Epidermal melanocyte (primary cell): ENCODE data around the gene SERP1.
A peak's percentile ranks its signal among the peaks of the same experiment; 100 is the strongest.

Experiments used
- DNase-seq: peaks from one replicate; pipeline ENCODE4 v3.0.0; 2011; ENCODE audit warnings: low spot score; ENCODE audit not compliant: insufficient read length

SERP1 gene

DNA sequence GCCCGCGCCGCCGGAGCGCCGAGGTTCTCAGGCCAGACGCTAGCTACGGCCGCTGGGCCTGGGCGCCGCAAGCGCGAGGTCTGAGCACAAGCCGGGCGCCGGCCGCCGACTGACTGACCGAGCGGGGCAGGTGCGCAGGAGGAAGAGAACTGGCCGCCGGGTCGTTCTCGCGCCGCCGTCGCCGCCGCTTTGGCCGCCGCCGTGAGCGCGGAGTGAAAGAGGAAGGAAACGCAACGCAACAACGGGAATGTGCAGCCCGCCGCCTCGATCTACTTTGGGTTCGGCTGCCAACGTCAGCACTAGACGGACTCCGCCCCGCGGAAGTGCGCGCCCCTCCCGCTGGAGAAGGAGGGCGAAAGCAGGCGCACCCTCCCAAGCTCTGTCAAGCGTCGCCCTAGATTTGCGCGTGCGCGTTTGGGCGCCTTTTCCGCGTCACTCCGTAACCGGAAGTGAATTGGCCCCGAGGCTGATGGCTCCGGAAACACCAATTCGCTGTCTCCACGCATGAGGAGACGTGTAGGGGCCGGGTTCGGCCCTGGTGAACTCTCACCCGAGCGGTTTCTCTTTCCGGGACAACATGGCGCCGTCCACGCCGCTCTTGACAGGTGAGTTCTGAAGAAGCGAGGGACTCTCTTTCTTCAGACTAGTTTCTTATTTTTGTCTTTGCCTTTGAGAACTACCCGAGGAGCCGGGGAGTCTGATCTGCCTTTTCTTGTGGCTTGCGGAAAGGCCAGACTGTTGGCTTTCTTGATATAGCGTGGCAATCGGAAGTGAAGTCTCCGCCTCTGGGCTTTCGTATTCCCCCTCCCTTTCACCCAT lies at the start of gene SERP1, which contains the start of gene EIF2A:
SERP1 (minus strand) TSS at position 271 of the 819 bp plus-strand sequence. CDS start 361 bp downstream, outside the sequence.
EIF2A (plus strand) TSS at position 562 of the 819 bp plus-strand sequence; CDS start at position 578, 16 bp downstream.
- peak; percentile 79 for DNase-seq

DNA sequence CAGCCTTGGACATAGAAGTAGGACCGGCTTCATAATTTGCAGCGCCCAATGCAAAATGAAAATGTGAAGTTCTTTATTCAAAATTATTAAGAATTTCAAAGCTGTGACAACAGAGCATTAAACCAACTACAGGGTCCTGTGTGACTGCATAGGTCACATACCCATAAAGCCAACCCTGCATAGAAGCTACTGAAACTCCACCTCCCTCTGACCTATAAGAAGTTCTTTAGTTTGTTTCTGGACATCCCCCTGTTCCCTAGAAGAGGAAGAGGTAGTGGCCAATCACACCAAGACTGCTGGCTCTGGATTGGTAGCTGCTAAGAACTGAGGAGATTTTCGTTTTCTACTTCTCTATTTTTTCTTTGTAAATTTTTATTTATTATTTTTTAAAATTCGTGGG lies 47.9 kb upstream of the SERP1 start:
- no peak for DNase-seq

- no peak for DNase-seq
Observed at GRCh38 chr3:150589759-150590158, 43.5 kb upstream of the SERP1 start.

DNA sequence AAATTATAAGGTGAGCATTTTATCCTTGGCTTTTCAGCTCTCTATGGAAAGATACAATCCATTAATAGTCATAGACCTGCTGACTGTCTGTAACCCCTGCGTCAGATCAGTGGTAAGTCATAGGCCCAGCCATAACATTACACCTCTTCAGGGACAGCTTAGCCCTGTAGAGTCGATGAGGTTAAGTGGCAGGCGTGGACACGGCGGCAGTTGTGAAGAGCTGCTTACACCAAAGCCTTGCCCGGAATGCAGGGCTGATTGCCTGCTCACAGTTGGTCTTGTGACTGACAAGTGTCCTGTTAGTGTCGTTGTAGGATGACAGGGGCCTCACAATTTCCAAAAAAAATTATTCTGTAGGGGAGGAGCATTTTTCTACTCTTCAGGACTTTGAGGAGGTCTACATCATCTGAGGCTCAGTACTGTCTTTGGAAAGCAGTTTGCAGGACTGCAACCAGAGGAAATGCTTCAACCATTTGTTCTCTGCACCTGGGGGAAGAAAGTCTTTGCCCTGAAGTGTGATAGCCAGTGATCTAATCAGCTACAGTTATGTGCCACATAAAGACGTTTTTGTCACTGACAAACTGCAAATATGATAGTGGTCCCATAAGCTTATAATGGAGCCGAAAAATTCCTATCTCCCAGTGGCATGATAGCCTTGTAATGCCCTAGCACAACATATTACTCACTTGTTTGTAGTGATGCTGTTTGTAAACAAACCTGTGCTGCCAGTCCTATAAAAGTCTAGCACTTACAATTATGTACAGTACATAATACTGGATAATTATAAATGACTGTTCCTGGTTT lies 41.9 kb upstream of the SERP1 start:
- DNase-seq: no peak

- DNase-seq: no peak
Observed at GRCh38 chr3:150583028-150583427, 36.7 kb upstream of the SERP1 start.

DNA sequence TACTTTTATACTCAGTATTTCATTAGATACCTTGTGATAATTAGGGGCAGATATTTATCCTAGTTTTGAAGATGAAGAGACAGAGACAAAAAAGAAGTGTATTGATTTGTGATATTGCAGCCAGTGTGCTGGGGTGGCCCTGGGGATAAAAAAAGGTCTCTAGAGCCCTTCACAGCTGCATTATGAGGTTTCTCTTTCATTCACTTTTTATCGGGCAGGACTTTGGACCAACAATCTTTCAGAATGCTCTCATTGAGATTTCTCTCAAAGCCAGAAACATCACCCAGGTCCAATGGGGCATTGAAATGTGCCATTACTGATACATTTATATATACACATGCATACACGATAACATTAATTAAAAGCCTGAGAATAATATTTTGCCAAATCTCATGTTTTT lies 36.3 kb upstream of the SERP1 start:
- no peak for DNase-seq

DNA sequence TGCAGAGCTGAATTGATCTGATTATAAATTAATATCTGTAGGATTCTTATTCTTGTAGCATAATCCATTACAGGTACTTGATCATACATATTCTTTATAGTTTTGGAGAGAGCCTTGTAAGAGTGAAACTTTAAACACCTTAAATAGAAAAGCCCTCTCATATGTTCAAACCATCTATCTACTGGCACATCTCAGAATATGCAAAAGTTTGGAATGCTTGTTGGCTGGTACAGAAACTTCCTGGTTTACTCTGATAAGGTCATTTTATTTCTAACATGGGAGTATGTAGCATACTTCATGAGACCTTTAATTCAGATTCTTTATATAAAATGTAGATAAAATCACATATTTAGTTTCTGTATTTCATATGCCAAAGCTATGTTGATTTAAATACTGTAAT lies 34.9 kb upstream of the SERP1 start:
- no peak for DNase-seq

DNA sequence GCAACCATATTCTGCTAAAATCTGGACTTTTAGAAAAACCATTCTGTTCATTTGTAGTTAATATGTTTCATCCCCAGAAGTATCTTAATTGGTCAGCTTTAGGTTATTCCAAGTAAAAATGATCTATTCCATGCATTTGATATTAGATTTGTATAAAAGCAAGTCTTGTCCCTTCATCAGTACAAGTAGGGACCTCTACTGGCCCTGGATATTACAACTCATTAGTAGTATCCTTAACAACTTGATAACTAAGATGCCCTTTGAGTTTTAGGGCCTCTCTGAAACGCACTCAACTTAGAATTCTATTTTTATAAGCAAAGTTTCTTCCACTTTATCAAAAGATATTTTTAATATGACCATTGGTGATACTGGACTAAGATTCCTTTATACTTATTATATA lies 31.6 kb upstream of the SERP1 start:
- DNase-seq: no peak

GRCh38 chr3:150567328-150567727 lies 21.0 kb upstream of the SERP1 start:
- no peak for DNase-seq

- no peak for DNase-seq
Observed at GRCh38 chr3:150564243-150564642, 17.9 kb upstream of the SERP1 start.

- no peak for DNase-seq
Observed at GRCh38 chr3:150557725-150558124, 11.4 kb upstream of the SERP1 start.

DNA sequence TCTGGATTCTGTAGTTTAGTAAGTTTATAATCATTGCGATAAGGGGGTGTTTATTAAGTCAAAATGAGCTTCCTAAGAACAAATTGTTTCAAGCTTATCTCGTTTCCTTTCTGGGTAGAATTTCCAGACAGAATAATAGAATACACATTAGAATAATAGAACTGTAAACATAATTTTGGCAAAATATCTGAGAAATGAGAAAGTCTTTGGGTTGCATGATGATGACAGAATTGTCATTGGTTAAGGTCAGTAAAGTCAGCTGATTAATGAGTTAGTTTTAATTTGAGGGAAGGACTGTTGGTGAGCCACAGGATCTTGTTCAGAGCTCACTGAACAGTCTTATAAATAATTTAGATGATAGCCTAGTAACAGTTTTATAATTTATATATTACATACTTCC lies 10.5 kb upstream of the SERP1 start:
- DNase-seq: no peak

GRCh38 chr3:150555859-150556436 lies 9.7 kb upstream of the SERP1 start:
- DNase-seq: no peak

GRCh38 chr3:150547045-150547741 lies 897 bp upstream of the SERP1 start:
- DNase-seq: peak; percentile 40

- DNase-seq: no peak
Observed at GRCh38 chr3:150545419-150546225, 674 bp downstream of the SERP1 start.

DNA sequence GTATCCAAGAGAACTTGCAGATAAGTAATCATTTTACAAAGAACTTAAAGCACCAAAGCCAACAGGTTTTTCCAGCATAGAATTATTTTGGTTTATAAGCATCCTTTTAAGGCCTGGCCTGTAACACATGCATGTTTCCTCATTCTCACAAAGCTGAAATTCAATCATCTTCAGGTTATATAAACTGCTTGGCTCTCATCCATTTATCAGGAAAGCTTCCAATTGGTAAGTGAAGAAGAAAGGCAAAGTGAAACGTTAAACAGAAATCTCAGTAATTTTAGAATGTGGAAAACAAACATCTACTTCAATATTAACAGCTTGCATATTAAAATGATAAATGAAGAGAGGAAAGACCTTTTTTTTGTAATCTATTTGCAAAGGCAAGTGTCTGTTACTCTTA lies 1.6 kb downstream of the SERP1 start:
- no peak for DNase-seq

DNA sequence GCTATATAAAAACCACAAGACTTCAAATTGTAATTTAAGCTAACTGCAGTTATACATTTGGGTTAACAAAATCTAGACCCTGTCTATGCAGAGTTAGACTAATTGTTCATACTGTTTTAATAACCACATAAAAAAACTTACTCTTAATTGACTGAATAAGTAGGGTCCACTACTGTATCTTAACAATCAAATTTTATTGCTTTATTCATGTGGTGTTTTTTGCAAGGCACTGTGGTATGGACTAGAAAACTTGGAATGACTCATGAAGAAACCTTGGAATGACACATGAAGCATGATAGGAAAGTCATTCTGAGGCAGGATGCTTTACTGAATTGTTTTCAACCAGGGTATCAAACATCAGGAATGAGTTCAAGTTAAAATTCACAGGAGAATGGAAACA lies 2.3 kb downstream of the SERP1 start:
- no peak for DNase-seq

DNA sequence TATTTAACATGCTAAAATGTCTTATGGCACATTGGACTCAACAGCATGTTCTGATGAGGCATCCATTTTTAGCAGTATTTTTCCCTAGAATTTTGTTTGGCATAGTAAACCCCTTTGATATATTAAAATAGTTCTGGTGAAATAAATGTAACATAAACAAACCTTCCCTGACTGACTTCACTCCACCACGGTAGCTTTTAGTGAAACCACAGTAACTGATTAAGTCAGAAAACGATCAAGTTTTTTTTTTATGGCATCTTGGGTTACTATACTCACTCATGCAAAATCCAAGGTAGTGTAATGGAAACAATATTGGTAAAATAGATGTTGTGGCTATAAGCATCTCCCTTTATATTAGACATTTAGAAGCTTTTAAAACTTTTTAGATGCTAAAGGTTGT lies 2.8 kb downstream of the SERP1 start:
- no peak for DNase-seq

DNA sequence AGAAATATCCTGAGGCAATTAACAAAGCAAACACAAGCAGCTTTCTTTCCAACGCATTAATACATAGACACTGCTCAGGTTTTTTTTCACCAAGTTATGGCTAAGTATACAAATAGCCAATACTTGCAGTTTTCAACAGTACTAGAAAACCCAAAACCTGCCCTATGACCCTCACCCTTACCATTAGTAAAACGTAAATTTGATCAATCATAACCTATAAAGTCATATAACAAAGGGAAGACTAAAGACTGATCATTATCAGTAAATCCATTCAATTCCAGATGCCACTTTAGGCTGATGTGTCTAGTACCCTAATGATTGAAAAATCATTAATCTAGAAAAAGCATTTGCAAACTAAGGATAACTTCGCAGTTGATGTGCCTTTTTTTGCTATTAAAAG lies 3.2 kb downstream of the SERP1 start:
- DNase-seq: no peak

GRCh38 chr3:150540991-150541390 lies 5.3 kb downstream of the SERP1 start:
- DNase-seq: no peak

- no peak for DNase-seq
Observed at GRCh38 chr3:150540297-150540696, 6.0 kb downstream of the SERP1 start.
